ENCODE measurements around the gene RBP7. TPM values are rescaled to one million over a fixed set of nuclear protein-coding genes. Genes with fewer than 3 reads are reported as not detected.

The RBP7 gene
- total RNA-seq, 6 donors from 2014 or later, result 1.7 to 15.9 (median 4.3) TPM; not detected in 1

- no peaks in the 10 kb centered on the region for H3K27me3 ChIP-seq
- DNase-seq (peak in 1 of 2 donors; percentile 69), ATAC-seq (ENCODE audit: low FRiP score in 2 of 2) (peak; percentile 40 to 63)
- 73 to 77% methylated on average over 4 of the region's 4 CpGs for WGBS, 2 donors
- TF ChIP-seq POLR2A (IDR thresholded peaks at IDR 0.05), result no peak
- no peak for TF ChIP-seq CTCF (IDR thresholded peaks at IDR 0.05)
- no peak for TF ChIP-seq POLR2AphosphoS5 (IDR thresholded peaks at IDR 0.05)
- no peak for TF ChIP-seq EP300 (IDR thresholded peaks at IDR 0.05)
- no peaks in the 10 kb centered on the region for H3K9me3 ChIP-seq
- no peak overlapping the region for H3K4me3 ChIP-seq
- peaks cover 0 to 6% (median 0%) of the 10 kb centered on the region in 4 donors for H3K36me3 ChIP-seq
- H3K4me1 ChIP-seq, result peaks cover 0 to 51% (median 25%) of the 10 kb centered on the region in 4 donors
- no peak overlapping the region for H3K27ac ChIP-seq
Observed at GRCh38 chr1:10057343-10057742, 60.3 kb downstream of the RBP7 start.

DNA sequence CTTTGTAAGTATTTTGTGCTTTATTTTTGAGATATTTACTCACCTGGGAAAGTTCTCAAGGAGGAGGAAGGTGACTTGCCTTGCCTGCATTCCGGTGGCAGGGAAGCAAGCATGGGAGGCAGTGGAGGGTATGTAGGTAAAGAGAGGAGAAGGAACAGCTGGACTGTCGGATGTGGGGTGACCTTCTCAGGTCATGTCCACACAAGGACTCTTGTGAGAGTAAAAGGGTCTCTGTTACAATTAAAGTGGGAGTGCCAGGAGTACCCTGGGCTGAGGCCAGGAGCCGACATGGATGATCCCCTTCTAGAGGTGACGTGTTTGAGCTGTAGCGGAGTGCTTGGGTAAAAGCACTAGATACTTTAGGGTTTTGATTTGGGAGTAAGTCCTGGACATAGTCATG, 60.8 kb downstream of the RBP7 start:
- no peak overlapping the region for H3K27ac ChIP-seq
- no peaks in the 10 kb centered on the region for H3K9me3 ChIP-seq
- TF ChIP-seq EP300 (IDR thresholded peaks at IDR 0.05) (no peak), POLR2AphosphoS5 (IDR thresholded peaks at IDR 0.05) (no peak), CTCF (IDR thresholded peaks at IDR 0.05) (no peak), POLR2A (IDR thresholded peaks at IDR 0.05) (no peak)
- 79 to 82% methylated on average over 5 of the region's 5 CpGs for WGBS, 2 donors
- DNase-seq, result no peak
- peaks cover 0 to 6% (median 0%) of the 10 kb centered on the region in 4 donors for H3K36me3 ChIP-seq
- peak in 1 of 2 donors; percentile 11 for ATAC-seq (ENCODE audit: low FRiP score in 2 of 2)
- H3K27me3 ChIP-seq, result no peaks in the 10 kb centered on the region
- peaks cover 0 to 51% (median 25%) of the 10 kb centered on the region in 4 donors for H3K4me1 ChIP-seq
- no peak overlapping the region for H3K4me3 ChIP-seq

GRCh38 chr1:10059342-10059718, 62.3 kb downstream of the RBP7 start:
- H3K4me1 ChIP-seq, result peaks cover 0 to 51% (median 26%) of the 10 kb centered on the region in 4 donors
- no peaks in the 10 kb centered on the region for H3K27me3 ChIP-seq
- no peak for DNase-seq
- peaks cover 0 to 6% (median 0%) of the 10 kb centered on the region in 4 donors for H3K36me3 ChIP-seq
- ATAC-seq (ENCODE audit: low FRiP score in 2 of 2), result no peak
- TF ChIP-seq CTCF (IDR thresholded peaks at IDR 0.05), result no peak
- TF ChIP-seq EP300 (IDR thresholded peaks at IDR 0.05), result no peak
- no peak for TF ChIP-seq POLR2AphosphoS5 (IDR thresholded peaks at IDR 0.05)
- TF ChIP-seq POLR2A (IDR thresholded peaks at IDR 0.05), result no peak
- no peak overlapping the region for H3K27ac ChIP-seq
- WGBS, 2 donors, result 80 to 94% methylated on average over 4 to 5 of the region's 8 CpGs
- H3K4me3 ChIP-seq, result no peak overlapping the region
- H3K9me3 ChIP-seq, result no peaks in the 10 kb centered on the region

GRCh38 chr1:10060311-10061100, 63.5 kb downstream of the RBP7 start:
- no peak for DNase-seq
- Histone ChIP-seq H3K9me3 (no peaks in the 10 kb centered on the region), H3K27me3 (no peaks in the 10 kb centered on the region), H3K27ac (no peak overlapping the region), H3K4me1 (peaks cover 0 to 50% (median 26%) of the 10 kb centered on the region in 4 donors), H3K36me3 (peaks cover 0 to 6% (median 0%) of the 10 kb centered on the region in 4 donors), H3K4me3 (no peak overlapping the region)
- no peak for TF ChIP-seq POLR2AphosphoS5 (IDR thresholded peaks at IDR 0.05)
- TF ChIP-seq POLR2A (IDR thresholded peaks at IDR 0.05), result no peak
- TF ChIP-seq CTCF (IDR thresholded peaks at IDR 0.05), result no peak
- no peak for TF ChIP-seq EP300 (IDR thresholded peaks at IDR 0.05)
- 83% methylated on average over 8 of the region's 8 CpGs for WGBS, 2 donors
- no peak for ATAC-seq (ENCODE audit: low FRiP score in 2 of 2)
